ENCODE data around the gene TSPAN4.

The TSPAN4 gene

DNA sequence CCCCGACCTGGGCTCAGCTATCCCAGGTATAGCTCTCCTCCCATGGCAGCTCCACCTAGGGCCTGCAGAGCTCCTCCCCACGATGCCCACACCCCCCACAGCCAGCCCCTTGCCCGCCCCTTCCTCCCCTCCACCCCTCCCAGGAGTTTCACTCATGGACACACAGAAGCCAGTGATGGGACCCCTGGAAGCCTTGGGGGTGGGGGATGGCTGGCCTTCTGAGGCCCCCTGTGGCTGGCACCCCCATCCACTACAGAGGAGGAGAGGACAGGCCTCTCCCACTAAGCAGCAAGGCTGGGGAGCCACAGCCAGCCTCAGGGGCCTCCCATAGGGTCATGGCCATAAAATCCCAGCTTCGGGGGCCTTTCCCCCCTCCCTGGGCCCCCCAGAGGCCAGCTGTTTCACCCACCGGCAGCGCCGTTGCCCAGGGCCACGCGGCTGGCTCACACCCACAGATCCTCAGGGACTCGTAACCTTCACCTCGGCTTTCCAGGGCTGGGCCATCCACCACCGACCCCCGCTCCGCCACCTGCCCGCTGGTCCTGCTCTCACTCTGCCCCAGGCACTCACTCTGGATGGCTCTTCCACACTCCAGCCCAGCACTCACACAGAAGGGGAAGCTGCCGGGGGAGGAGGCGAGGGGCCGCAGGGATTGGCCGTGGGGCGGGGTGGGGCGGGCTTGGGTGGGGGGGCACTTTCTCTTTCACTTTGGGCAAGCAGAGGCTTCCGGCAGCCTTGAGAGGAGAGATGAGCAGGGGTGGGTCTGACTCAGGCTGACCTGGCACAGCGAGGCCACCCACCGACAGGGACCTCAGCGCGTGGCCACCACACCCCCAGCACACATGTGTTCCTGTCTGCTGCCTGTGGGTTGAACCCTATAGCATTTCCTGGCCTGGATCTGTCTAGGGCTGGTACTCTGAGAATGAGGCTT, 46.8 kb upstream of the TSPAN4 start (continued):
- TF ChIP-seq ZBTB21 (tag by site-specific recombination; IDR thresholded peaks at IDR 0.05): no peak
- no peak for TF ChIP-seq ZNF140 (tag by site-specific recombination; IDR thresholded peaks at IDR 0.05)
- TF ChIP-seq, protein P1, sequence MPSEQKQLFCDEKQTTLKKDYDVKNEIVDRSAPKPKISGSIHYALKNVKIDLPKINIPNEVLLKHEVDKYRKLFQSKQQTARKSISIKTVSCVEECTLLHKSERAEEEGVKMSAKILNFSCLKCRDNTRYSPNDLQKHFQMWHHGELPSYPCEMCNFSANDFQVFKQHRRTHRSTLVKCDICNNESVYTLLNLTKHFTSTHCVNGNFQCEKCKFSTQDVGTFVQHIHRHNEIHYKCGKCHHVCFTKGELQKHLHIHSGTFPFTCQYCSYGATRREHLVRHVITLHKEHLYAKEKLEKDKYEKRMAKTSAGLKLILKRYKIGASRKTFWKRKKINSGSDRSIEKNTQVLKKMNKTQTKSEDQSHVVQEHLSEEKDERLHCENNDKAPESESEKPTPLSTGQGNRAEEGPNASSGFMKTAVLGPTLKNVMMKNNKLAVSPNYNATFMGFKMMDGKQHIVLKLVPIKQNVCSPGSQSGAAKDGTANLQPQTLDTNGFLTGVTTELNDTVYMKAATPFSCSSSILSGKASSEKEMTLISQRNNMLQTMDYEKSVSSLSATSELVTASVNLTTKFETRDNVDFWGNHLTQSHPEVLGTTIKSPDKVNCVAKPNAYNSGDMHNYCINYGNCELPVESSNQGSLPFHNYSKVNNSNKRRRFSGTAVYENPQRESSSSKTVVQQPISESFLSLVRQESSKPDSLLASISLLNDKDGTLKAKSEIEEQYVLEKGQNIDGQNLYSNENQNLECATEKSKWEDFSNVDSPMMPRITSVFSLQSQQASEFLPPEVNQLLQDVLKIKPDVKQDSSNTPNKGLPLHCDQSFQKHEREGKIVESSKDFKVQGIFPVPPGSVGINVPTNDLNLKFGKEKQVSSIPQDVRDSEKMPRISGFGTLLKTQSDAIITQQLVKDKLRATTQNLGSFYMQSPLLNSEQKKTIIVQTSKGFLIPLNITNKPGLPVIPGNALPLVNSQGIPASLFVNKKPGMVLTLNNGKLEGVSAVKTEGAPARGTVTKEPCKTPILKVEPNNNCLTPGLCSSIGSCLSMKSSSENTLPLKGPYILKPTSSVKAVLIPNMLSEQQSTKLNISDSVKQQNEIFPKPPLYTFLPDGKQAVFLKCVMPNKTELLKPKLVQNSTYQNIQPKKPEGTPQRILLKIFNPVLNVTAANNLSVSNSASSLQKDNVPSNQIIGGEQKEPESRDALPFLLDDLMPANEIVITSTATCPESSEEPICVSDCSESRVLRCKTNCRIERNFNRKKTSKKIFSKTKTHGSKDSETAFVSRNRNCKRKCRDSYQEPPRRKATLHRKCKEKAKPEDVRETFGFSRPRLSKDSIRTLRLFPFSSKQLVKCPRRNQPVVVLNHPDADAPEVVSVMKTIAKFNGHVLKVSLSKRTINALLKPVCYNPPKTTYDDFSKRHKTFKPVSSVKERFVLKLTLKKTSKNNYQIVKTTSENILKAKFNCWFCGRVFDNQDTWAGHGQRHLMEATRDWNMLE (tag by site-specific recombination; conservative IDR thresholded peaks at IDR 0.05; ENCODE audit: low read depth): no peak
- no peak for TF ChIP-seq ZNF366 (tag by site-specific recombination; conservative IDR thresholded peaks at IDR 0.05)
- no peak for TF ChIP-seq ZSCAN23 (tag by site-specific recombination; IDR thresholded peaks at IDR 0.05)
- TF ChIP-seq ZNF585B (tag by site-specific recombination; IDR thresholded peaks at IDR 0.05): no peak
- 0 out of 2 replicates have a peak, but pooled peaks have one; percentile 53 for TF ChIP-seq ZBTB7A (tag by site-specific recombination; IDR thresholded peaks at IDR 0.05; ENCODE audit: low read depth)
- peak; percentile 78 for TF ChIP-seq ZIC2 (tag by site-specific recombination; IDR thresholded peaks at IDR 0.05)
- no peak for TF ChIP-seq ZNF555 (tag by site-specific recombination; conservative IDR thresholded peaks at IDR 0.05)
- no peak for TF ChIP-seq ZNF302 (tag by site-specific recombination; IDR thresholded peaks at IDR 0.05; ENCODE audit: low read depth)
- TF ChIP-seq, protein P2, sequence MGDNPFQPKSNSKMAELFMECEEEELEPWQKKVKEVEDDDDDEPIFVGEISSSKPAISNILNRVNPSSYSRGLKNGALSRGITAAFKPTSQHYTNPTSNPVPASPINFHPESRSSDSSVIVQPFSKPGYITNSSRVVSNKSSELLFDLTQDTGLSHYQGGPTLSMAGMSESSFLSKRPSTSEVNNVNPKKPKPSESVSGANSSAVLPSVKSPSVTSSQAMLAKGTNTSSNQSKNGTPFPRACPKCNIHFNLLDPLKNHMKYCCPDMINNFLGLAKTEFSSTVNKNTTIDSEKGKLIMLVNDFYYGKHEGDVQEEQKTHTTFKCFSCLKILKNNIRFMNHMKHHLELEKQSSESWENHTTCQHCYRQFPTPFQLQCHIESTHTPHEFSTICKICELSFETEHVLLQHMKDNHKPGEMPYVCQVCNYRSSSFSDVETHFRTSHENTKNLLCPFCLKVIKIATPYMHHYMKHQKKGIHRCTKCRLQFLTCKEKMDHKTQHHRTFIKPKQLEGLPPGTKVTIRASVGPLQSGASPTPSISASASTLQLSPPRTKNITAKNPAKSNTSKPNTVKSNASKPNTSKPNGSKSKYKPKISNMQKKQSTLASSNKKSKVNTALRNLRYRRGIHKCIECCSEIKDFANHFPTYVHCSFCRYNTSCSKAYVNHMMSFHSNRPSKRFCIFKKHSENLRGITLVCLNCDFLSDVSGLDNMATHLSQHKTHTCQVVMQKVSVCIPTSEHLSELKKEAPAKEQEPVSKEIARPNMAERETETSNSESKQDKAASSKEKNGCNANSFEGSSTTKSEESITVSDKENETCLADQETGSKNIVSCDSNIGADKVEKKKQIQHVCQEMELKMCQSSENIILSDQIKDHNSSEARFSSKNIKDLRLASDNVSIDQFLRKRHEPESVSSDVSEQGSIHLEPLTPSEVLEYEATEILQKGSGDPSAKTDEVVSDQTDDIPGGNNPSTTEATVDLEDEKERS (tag by site-specific recombination; IDR thresholded peaks at IDR 0.05): no peak
- no peak for TF ChIP-seq ZNF529 (tag by site-specific recombination; IDR thresholded peaks at IDR 0.05; ENCODE audit: insufficient replicate concordance)
- TF ChIP-seq ZNF776 (tag by site-specific recombination; IDR thresholded peaks at IDR 0.05; ENCODE audit: borderline replicate concordance): no peak
- TF ChIP-seq, protein P3, sequence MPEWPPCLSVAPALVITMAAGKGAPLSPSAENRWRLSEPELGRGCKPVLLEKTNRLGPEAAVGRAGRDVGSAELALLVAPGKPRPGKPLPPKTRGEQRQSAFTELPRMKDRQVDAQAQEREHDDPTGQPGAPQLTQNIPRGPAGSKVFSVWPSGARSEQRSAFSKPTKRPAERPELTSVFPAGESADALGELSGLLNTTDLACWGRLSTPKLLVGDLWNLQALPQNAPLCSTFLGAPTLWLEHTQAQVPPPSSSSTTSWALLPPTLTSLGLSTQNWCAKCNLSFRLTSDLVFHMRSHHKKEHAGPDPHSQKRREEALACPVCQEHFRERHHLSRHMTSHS (tag by site-specific recombination; IDR thresholded peaks at IDR 0.05): no peak
- TF ChIP-seq ZNF146 (tag by site-specific recombination; IDR thresholded peaks at IDR 0.05): no peak
- no peak for TF ChIP-seq RBAK (tag by site-specific recombination; IDR thresholded peaks at IDR 0.05)
- TF ChIP-seq TCF7L2 (IDR thresholded peaks at IDR 0.05; ENCODE audit: borderline replicate concordance, low read depth, low read length): no peak
- TF ChIP-seq ZNF660 (tag by site-specific recombination; IDR thresholded peaks at IDR 0.05): no peak
- peak; percentile 23; the same call in 1 of the 2 replicates for TF ChIP-seq SP2 (tag by site-specific recombination; IDR thresholded peaks at IDR 0.05)
- TF ChIP-seq, protein P4, sequence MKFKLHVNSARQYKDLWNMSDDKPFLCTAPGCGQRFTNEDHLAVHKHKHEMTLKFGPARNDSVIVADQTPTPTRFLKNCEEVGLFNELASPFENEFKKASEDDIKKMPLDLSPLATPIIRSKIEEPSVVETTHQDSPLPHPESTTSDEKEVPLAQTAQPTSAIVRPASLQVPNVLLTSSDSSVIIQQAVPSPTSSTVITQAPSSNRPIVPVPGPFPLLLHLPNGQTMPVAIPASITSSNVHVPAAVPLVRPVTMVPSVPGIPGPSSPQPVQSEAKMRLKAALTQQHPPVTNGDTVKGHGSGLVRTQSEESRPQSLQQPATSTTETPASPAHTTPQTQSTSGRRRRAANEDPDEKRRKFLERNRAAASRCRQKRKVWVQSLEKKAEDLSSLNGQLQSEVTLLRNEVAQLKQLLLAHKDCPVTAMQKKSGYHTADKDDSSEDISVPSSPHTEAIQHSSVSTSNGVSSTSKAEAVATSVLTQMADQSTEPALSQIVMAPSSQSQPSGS (tag by site-specific recombination; IDR thresholded peaks at IDR 0.05; ENCODE audit: low read depth): no peak
- TF ChIP-seq, protein P5, sequence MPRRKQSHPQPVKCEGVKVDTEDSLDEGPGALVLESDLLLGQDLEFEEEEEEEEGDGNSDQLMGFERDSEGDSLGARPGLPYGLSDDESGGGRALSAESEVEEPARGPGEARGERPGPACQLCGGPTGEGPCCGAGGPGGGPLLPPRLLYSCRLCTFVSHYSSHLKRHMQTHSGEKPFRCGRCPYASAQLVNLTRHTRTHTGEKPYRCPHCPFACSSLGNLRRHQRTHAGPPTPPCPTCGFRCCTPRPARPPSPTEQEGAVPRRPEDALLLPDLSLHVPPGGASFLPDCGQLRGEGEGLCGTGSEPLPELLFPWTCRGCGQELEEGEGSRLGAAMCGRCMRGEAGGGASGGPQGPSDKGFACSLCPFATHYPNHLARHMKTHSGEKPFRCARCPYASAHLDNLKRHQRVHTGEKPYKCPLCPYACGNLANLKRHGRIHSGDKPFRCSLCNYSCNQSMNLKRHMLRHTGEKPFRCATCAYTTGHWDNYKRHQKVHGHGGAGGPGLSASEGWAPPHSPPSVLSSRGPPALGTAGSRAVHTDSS (tag by site-specific recombination; IDR thresholded peaks at IDR 0.05): no peak
- TF ChIP-seq ZNF121 (tag by site-specific recombination; IDR thresholded peaks at IDR 0.05): no peak
- TF ChIP-seq ZNF341 (tag by site-specific recombination; IDR thresholded peaks at IDR 0.05; ENCODE audit: low read depth): peak; percentile 93
- TF ChIP-seq ZNF561 (tag by site-specific recombination; IDR thresholded peaks at IDR 0.05; ENCODE audit: borderline replicate concordance): no peak
- peak; percentile 98 for TF ChIP-seq GLIS1 (tag by site-specific recombination; IDR thresholded peaks at IDR 0.05)
- TF ChIP-seq ZNF76 (tag by site-specific recombination; IDR thresholded peaks at IDR 0.05; ENCODE audit: borderline replicate concordance, low read depth): no peak
- TF ChIP-seq KLF10 (tag by site-specific recombination; IDR thresholded peaks at IDR 0.05): peak; percentile 17; the same call in 1 of the 2 replicates

Measured in HEK293 (cell line).